HFFc6 (cell line): ENCODE data around the gene HS3ST4. TPM values are rescaled to one million over a fixed set of nuclear protein-coding genes. Genes with fewer than 3 reads are reported as not detected.

Source experiments
- DNase-seq: peaks from one replicate; pipeline ENCODE4 v3.0.0-alpha.2; 2018
- H3K27ac Mint-ChIP-seq: 2 replicates; pipeline ENCODE4 v1.8.0; 2020; ENCODE audit warnings: mild to moderate bottlenecking, mixed read lengths
- H3K27me3 Mint-ChIP-seq: 2 replicates; pipeline ENCODE4 v1.8.0; 2021; ENCODE audit warnings: mild to moderate bottlenecking, moderate library complexity, mixed read lengths; ENCODE audit not compliant: insufficient read depth
- H3K36me3 Mint-ChIP-seq: 2 replicates; pipeline ENCODE4 v1.8.0; 2021; ENCODE audit warnings: low read depth, mixed read lengths
- H3K4me1 Mint-ChIP-seq: 2 replicates; pipeline ENCODE4 v1.8.0; 2020; ENCODE audit warnings: low read depth, mixed read lengths
- H3K4me3 Mint-ChIP-seq: 2 replicates; pipeline ENCODE4 v1.8.0; 2020; ENCODE audit warnings: mild to moderate bottlenecking, moderate library complexity, mixed read lengths
- H3K9me3 Mint-ChIP-seq: 2 replicates; pipeline ENCODE4 v1.8.0; 2020; ENCODE audit warnings: mild to moderate bottlenecking, mixed read lengths
- microRNA-seq: library from miRNA; unstranded; fragments of <30 nt; microRNA quantifications from one replicate; pipeline ENCODE4, GENCODE V29; 2019
- total RNA-seq, 6 experiments: library from RNA; stranded (reverse); fragmentation: NEBNext Ultra II Directional; extraction: Animal tissue kit (Norgen Biotek cat#: 25700); gene quantifications; 2 replicates in 1 of 6; 3 replicates in 5 of 6; pipeline ENCODE4 v1.2.3, GENCODE V29; 2021
- TF ChIP-seq, protein P1 (sequence below): fragments of 200-600 bp; sonication (generic); IDR thresholded peaks from 2 replicates; pipeline ENCODE4 v1.5.0; 2021; ENCODE audit warnings: antibody characterized with exemption, mild to moderate bottlenecking

HS3ST4 gene
- total RNA-seq, 6 experiments from 2014 or later = not detected

DNA sequence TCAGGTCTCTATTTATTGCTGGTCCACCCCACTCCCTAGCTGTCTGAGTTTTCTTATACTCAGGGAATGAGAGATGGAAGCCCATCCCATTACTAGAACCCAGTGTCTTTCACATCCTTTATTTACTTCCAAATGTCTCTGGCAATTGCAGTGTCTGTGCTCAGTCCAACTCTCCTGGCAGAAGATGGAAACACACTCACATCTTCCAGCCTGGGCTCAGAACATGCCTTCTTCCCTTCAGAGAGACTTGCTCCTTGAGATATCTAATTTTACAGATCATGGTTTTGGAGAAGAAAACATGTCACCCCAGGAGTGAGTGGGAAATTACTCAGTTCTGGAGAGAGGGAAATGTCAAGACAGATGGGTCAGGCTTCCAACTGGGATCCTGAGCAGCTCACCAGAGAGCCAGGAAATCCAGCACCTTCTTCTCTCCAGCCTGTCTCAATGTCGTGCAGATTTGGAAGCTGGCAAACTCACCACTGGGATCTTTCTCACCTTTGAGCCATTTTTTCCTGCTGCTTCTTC is 494.4 kb downstream of the HS3ST4 start:
- no peak for DNase-seq
- Mint-ChIP-seq H3K4me3 (no peak overlapping the region), H3K27ac (no peak overlapping the region), H3K9me3 (peaks cover 36% of the 10 kb centered on the region), H3K36me3 (no peaks in the 10 kb centered on the region), H3K4me1 (no peaks in the 10 kb centered on the region), H3K27me3 (0 out of 2 replicates have a peak, but pooled peaks cover 4% of the 10 kb centered on the region)
- TF ChIP-seq, protein P1, sequence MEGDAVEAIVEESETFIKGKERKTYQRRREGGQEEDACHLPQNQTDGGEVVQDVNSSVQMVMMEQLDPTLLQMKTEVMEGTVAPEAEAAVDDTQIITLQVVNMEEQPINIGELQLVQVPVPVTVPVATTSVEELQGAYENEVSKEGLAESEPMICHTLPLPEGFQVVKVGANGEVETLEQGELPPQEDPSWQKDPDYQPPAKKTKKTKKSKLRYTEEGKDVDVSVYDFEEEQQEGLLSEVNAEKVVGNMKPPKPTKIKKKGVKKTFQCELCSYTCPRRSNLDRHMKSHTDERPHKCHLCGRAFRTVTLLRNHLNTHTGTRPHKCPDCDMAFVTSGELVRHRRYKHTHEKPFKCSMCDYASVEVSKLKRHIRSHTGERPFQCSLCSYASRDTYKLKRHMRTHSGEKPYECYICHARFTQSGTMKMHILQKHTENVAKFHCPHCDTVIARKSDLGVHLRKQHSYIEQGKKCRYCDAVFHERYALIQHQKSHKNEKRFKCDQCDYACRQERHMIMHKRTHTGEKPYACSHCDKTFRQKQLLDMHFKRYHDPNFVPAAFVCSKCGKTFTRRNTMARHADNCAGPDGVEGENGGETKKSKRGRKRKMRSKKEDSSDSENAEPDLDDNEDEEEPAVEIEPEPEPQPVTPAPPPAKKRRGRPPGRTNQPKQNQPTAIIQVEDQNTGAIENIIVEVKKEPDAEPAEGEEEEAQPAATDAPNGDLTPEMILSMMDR = no peak

Small RNA genes within 50 kb of the gene (microRNA-seq; reads per million reads assigned to microRNA genes)
- not detected for gene MIR548W
